ENCODE measurements around the gene SP6.
A peak's percentile ranks its signal among the peaks of the same experiment; 100 is the strongest.

Gene SP6

DNA sequence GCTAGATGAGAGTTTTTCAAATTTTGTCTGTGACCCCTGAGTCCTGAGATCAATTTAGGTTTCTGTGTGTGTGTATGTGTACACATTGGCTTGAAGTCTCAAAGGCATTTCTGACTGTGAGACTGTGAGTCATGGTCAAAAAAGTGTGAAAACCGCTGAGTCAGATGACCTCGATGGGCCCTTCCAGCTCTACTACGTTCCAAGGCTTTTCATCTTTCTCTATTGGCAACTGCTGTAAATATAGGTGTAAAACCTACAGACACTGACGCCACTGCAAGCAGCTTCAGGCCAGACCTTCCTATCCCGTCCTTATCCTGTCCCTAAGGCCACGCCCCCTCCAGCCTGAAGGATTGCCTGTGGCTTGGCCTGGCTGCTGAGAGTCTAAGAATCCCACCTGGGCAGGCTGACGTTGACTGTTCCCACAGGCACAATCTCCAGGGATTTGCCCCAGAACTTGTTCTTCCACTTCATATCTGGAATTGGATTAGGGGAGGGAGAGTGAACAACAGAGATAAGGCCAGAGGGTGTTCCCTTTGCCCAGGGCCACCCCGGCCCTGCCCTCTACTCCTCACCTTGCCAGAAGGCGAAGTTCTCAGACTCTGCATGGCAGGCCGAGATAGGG lies 40.7 kb downstream of the SP6 start:
- no peak for DNase-seq

DNA sequence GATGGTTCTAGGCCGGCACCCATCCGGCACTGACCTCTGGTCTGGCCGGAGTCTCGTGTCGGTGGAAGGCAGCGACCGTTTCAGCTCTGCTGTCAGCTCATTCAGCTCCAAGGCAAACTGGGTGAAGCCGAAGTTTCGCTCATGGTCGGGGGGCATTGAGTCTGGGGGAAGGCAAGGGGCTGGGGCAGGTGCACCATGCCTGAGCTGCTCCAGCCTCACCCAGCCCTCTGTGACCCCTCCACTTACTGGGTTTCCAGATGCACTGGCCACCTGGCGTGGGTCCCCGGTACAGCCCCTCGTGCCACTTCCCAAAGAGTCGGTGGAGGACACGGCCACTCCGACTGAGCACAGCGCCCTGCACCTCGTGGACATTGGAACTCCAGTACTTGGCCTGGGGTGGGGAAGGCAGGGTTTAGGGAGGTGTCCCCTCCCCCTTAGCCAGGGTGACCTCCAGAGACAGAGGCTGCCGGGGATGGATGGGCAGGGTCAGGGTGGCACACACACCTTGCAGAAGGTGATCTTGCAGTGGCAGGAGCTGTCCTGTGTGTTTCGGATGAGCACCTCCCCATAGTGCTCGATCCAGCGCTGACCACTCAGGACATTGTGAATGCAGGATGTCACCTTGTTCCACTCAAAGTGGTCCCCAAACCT lies 42.0 kb downstream of the SP6 start:
- no peak for DNase-seq

DNA sequence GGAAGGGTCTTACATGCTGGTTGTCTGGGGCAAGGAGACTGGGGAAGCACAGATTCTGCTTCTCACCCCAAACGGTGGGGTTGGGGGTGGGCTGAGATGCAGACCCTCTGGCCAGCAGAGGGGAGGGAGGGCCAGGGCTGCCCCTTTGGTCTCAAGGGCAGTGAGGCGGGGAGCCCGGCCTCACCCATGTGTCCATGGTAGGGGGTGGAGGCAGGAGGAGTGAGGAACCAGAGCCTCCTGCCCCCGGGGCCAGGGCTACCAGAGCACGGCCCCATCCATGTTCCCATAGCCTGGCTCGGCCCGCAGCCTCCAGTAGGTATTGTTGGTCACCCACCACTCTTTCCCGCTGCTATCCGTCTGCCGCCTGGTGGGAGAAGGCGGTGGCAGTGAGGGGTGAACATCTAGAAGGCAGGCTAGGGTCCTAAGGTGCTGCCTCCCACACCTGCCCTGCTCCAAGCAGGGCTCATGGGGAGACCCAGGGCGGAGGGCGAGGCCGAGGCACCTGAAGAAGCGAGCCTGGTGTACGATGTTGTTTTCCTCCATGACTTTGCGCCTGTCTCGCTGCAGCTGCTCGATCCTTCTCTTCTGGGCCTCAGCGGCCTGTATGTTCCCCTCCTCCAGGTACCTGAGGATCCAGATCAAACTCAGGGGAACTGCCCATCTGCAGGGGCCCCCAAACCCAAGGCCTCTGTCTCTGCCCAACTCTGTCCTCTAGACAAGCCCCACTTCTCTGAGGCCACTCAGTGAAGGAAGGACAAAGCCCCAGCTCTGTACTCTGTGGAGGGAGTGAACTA lies 42.7 kb downstream of the SP6 start:
- DNase-seq: no peak

GRCh38 chr17:47807421-47807820 lies 43.5 kb downstream of the SP6 start:
- DNase-seq: no peak

DNA sequence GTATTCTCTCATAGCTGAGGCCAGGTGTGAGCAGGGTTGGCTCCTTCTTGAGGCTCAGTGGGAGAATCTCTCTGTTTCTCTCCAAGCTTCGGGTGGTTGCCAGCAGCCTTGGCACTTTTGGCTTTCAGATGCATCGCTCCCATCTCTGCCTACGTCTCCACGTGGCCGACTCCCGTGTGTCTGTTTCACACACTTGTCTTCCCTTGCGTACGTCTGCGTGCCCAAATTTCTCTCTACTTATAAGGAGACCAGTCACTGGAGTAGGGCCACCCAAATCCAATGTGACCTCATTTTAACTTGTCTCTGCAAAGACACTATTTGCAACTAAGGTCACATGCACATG lies 44.1 kb downstream of the SP6 start:
- DNase-seq: no peak

DNA sequence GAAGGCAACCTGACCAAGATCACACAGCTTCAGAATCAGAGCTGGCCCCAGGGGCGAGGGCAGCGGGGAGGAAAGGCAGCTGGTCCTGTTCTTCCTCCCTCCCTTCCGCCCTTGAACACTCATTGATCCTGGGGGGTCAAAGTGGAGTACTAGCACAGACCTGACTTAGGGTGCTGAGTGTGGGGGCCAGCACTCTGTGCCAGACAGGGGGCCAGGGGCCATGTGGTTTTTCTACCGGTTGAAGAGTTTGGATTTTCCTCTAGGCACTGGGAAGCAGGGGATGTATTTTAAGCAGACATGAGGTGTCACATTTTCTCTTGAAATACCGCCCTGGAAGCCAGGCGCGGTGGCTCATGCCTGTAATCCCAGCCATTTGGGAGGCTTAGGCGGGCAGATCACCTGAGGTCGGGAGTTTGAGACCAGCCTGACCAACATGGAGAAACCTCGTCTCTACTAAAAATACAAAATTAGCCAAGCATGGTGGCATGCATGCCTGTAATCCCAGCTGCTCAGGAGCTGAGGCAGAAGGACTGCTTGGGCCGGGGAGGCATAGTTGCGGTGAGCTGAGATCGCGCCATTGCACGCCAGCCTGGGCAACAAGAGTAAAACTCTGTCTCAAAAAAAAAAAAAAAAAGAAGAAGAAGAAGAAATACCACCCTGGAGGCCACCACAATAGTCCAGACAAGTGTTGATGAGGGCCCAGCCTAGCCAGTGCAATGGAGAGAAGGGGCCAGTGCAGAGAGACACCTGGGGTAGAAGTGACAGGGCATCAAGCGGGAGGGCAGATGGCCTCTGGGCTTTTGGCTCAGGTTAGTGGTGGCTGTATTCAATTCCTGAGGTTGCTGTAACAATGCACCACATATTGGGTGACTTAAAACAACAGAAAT lies 44.7 kb downstream of the SP6 start:
- DNase-seq: no peak

GRCh38 chr17:47804461-47804860 lies 46.5 kb downstream of the SP6 start:
- DNase-seq: no peak

DNA sequence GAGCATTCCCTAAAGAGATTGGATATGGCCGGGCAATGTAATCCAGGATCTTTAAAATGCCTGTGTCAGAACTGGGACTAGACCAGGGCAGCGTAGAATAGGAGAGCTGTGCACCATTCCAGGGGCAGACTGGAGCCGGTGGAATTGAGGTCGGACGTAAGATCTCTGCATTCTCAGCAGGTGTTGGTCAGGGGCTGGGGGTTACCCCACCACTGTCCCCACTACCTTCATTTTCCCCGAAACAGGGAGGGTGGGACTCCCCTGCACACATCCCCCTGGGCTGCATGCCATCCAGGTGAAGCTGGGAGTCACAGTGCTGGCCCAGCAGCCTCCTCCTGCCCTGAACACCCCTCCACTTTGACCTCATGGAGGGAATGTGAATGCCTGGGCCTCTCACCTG lies 47.2 kb downstream of the SP6 start:
- no peak for DNase-seq

- DNase-seq: no peak
These were observed 47.8 kb downstream of the SP6 start for GRCh38 chr17:47803201-47803600.

DNA sequence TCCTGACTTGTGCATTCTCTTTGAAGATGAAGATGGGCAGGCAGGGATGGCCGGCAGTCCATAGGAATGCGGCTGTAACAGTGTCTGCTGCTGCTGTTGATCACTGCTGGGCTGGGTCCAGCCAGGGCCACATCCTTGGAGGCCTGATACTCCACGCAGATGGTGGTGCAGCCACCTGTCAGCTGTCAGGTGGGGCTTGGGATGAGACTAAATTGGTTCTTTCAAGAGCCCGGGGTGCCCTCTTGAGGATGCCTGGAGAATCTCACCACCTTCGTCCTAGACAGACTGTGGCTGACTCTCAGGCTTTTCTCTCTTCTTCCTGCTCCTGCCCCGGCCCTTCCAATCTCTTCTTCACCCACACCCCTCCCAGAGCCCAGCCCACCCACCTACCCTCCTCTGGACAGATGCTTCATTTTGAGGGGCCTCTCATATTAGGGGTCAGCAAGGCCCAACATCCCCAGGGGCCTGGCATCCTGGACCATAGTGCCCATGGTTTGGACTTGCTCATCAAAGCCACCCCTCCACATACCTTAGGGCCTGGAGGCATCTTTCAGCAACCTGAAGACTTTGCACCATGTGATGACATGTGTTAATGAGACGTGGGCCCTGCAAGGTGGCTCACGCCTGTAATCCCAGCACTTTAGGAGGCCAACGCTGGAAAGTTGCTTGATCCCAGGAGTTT lies 48.5 kb downstream of the SP6 start:
- peak; percentile 53 to 66 (median 60) for DNase-seq

DNA sequence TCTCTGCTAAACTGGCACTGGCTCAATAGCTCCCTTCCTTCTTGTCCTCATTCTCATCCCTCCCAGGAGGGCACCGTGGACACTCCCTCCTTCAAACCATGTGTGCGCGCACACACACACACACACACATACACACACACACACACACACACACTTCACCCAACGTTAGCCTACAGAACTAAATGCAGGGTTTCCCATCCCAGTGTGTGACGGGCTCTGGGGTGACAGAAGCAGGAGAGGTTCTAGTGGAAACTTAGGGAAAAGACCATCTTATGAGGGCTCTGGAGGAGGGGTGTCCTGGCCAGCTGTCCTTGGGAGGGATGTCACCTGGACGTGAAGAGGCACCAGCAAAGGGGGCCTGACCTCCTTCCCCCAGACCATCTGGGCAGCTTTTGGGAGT lies 49.1 kb downstream of the SP6 start:
- no peak for DNase-seq

GRCh38 chr17:47801176-47801765 lies 49.7 kb downstream of the SP6 start:
- DNase-seq: no peak

GRCh38 chr17:47800686-47801085 lies 50.3 kb downstream of the SP6 start:
- DNase-seq: no peak

DNA sequence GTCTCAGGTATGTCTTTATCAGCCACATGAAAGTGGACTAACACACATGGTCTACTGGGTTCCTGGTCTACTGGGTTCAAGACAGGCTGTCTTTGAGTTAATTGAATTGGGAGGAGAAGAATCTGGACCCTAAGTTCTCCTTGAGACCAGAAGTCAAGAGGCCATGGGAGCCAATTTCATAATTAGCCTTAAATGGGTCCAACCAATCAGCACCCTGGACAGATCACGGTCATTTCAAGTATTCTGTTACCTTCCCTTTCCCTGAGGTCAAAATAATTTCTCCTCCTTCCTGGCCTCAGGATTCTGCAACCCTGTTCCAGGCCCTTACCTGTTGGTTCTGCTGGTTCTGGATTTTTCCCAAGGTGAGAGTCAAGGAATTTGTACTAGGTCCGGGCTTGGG lies 53.2 kb downstream of the SP6 start:
- peak in 1 of 3 donors; percentile 33 for DNase-seq
